Measurements from ENCODE around the gene BEST1. TPM values are rescaled to one million over a fixed set of nuclear protein-coding genes. Genes with fewer than 3 reads are reported as not detected.
A peak's percentile ranks its signal among the peaks of the same experiment; 100 is the strongest.

Gene BEST1
- total RNA-seq, 2 experiments from 2014 or later, result 1.9 to 3.1 TPM

DNA sequence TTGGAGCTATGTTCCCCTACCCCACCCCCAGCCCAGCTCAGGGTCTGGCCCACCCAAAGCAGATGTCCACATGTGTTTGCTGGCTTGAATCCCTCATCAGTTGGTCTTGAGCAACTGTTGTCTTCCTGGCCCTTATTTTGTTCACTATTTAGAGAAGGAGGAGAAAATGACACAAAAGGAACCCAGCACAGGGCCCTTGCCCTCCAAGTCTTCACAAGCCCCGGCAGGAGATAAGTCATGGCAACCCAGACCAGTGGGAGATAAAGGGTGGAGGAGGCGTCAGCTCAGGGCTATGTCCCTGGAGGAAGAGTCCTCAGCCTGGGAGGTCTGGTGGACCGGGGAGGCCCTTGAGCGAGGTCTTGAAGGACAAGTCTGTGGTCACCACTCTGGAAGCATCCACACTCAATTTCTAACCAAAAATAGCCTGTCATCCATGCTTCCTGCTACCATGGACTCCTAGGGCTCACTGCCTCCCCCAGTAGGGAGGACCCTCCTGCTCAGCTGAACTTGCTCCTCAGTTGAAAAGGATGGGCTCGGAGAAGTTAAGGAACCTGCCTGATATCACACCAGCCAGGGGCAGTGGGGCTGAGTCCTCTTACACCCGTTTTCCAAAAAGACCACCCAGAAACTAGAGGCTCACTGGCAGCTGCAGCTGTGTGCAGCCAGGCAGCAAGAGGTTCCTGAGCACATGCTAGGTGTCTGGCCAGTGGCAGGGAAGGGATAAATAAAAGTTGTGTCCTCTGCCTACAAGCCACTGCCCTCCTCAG is 31.0 kb upstream of the BEST1 start:
- no peaks in the 10 kb centered on the region for H3K9me3 ChIP-seq (ENCODE audit: low read length)
- ChIA-PET CTCF (ENCODE audit: unreplicated experiment) (no interaction called here), POLR2A (no interaction called here)
- peaks cover 12% of the 10 kb centered on the region for H3K4me1 ChIP-seq (ENCODE audit: insufficient read depth, low read length, poor library complexity, severe bottlenecking)
- no peaks in the 10 kb centered on the region for H3K79me2 ChIP-seq (ENCODE audit: insufficient read depth, low read depth, low read length)
- H2AFZ ChIP-seq (ENCODE audit: low read length), result no peak overlapping the region
- DNase-seq (ENCODE audit: low spot score), result peak; percentile 19
- H3K27ac ChIP-seq (ENCODE audit: low read depth, low read length, poor library complexity, severe bottlenecking), result no peak overlapping the region
- peak overlapping the region; percentile 10; the same call in 1 of the 2 replicates for H3K4me2 ChIP-seq (ENCODE audit: low read length)
- no TSS peak for BruUV-seq (replicated peaks)
- no peaks in the 10 kb centered on the region for H4K20me1 ChIP-seq (ENCODE audit: insufficient read depth, low read length)
- no peak overlapping the region for H3K4me3 ChIP-seq (ENCODE audit: low read depth, low read length, poor library complexity, severe bottlenecking)
- intact Hi-C loops (cut with micrococcal nuclease; ENCODE audit: unreplicated experiment), result no loop called here
- no peaks in the 10 kb centered on the region for H3K9me2 ChIP-seq (ENCODE audit: insufficient read depth, low read length)
- TF ChIP-seq, protein P1, sequence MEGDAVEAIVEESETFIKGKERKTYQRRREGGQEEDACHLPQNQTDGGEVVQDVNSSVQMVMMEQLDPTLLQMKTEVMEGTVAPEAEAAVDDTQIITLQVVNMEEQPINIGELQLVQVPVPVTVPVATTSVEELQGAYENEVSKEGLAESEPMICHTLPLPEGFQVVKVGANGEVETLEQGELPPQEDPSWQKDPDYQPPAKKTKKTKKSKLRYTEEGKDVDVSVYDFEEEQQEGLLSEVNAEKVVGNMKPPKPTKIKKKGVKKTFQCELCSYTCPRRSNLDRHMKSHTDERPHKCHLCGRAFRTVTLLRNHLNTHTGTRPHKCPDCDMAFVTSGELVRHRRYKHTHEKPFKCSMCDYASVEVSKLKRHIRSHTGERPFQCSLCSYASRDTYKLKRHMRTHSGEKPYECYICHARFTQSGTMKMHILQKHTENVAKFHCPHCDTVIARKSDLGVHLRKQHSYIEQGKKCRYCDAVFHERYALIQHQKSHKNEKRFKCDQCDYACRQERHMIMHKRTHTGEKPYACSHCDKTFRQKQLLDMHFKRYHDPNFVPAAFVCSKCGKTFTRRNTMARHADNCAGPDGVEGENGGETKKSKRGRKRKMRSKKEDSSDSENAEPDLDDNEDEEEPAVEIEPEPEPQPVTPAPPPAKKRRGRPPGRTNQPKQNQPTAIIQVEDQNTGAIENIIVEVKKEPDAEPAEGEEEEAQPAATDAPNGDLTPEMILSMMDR (conservative IDR thresholded peaks at IDR 0.05; ENCODE audit: low read length), result no peak
- TF ChIP-seq EZH2phosphoT487 (IDR thresholded peaks at IDR 0.05; ENCODE audit: borderline replicate concordance, low read depth, low read length), result no peak
- H3K36me3 ChIP-seq (ENCODE audit: insufficient read depth, low read length), result no peaks in the 10 kb centered on the region

DNA sequence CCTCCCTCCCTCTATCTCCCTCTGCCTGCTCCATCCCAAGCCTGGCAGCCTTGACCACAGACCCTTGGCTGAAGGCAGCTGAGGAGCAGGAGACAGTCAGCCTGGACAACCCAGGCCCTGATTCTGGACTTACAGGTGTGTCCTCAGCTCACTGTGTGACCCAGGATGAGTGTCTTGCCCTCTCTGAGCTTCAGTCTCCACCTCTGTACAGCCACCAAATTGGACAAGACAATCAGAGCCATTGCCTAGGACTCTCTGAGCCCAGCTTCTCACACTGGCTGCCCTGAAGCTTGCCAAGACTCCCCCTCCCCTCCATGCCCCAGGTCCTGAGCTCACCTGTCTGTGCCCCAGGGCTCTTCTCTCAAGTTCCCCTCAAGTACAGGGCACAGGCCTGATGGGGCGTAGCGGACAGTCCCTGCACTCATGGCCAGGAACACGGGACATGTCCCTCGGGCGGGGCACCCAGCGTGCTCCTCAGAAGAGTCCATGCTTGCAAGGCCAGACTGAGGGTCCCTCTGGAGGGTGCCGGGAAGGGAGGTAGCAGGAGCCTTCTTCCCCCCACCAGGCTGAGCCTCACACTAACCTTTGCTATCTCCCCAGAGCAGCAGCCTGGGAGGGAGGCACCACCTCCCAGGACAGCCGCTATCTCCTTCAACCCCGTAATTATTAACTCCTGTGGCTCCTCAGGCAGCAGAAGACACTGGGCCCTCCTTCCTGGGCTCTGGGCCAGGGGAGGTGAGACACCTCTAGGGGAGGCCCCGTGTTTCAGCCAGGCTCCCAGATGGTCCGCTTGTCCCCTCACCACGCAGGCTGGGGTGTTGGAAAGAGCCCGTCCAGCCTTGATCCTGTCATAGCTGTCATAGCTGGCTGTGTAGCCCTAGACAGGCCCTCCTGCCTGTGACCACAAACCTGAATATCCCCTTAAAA is 30.2 kb upstream of the BEST1 start:
- H3K79me2 ChIP-seq (ENCODE audit: insufficient read depth, low read depth, low read length), result no peaks in the 10 kb centered on the region
- no peak overlapping the region for H3K4me3 ChIP-seq (ENCODE audit: low read depth, low read length, poor library complexity, severe bottlenecking)
- H3K36me3 ChIP-seq (ENCODE audit: insufficient read depth, low read length), result no peaks in the 10 kb centered on the region
- no peaks in the 10 kb centered on the region for H3K9me3 ChIP-seq (ENCODE audit: low read length)
- no peak for DNase-seq (ENCODE audit: low spot score)
- no peak overlapping the region for H2AFZ ChIP-seq (ENCODE audit: low read length)
- H3K9me2 ChIP-seq (ENCODE audit: insufficient read depth, low read length), result no peaks in the 10 kb centered on the region
- POLR2A ChIA-PET, result no interaction called here
- peaks cover 12% of the 10 kb centered on the region for H3K4me1 ChIP-seq (ENCODE audit: insufficient read depth, low read length, poor library complexity, severe bottlenecking)
- no peak for TF ChIP-seq EZH2phosphoT487 (IDR thresholded peaks at IDR 0.05; ENCODE audit: borderline replicate concordance, low read depth, low read length)
- TF ChIP-seq, protein P1 (conservative IDR thresholded peaks at IDR 0.05; ENCODE audit: low read length), result no peak
- intact Hi-C loops (cut with micrococcal nuclease; ENCODE audit: unreplicated experiment), result no loop called here
- H3K4me2 ChIP-seq (ENCODE audit: low read length), result 0 out of 2 replicates have a peak overlapping the region, but pooled peaks have one; percentile 10
- CTCF ChIA-PET (ENCODE audit: unreplicated experiment), result no interaction called here
- H3K27ac ChIP-seq (ENCODE audit: low read depth, low read length, poor library complexity, severe bottlenecking), result no peak overlapping the region
- BruUV-seq (replicated peaks), result no TSS peak
- no peaks in the 10 kb centered on the region for H4K20me1 ChIP-seq (ENCODE audit: insufficient read depth, low read length)

Data from OCI-LY7 (cell line).